ENCODE data around the gene GSG1L. TPM values are rescaled to one million over a fixed set of nuclear protein-coding genes. Genes with fewer than 3 reads are reported as not detected.

GSG1L gene
- polyA plus RNA-seq, 3 donors: not detected

- H3K79me2 ChIP-seq (ENCODE audit: insufficient read depth, low read length): no peaks in the 10 kb centered on the region
- H3K9me3 Mint-ChIP-seq: peaks cover 0 to 8% (median 2%) of the 10 kb centered on the region in 7 donors
- WGBS (ENCODE audit: insufficient coverage): 93% methylated on average over 3 of the region's 3 CpGs
- H3K4me3 Mint-ChIP-seq: no peak overlapping the region
- H3K9ac ChIP-seq (ENCODE audit: insufficient read depth, low read length, poor library complexity, severe bottlenecking): no peak overlapping the region
- intact Hi-C loops (cut with micrococcal nuclease): no loop called here
- H3K27me3 Mint-ChIP-seq (ENCODE audit: low read depth in 3 of 3): peaks cover 1 to 7% (median 2%) of the 10 kb centered on the region in 3 donors
- H3K4me2 ChIP-seq (replicated peaks; ENCODE audit: extremely low read depth, low read length, poor library complexity, severe bottlenecking): no peak overlapping the region
- H3K4me1 Mint-ChIP-seq: peaks cover 7% of the 10 kb centered on the region
- H3K4me1 ChIP-seq (ENCODE audit: control insufficient read depth in 1 of 2, insufficient read depth in 2 of 2, low read length in 2 of 2): no peaks in the 10 kb centered on the region
- no peak overlapping the region for H3K4me3 ChIP-seq (replicated peaks in 1 of 3; ENCODE audit: low read depth in 2 of 3, low read length in 3 of 3)
- no peaks in the 10 kb centered on the region for H3K27me3 ChIP-seq (ENCODE audit: control insufficient read depth in 2 of 2, insufficient read depth in 2 of 2, low read length in 2 of 2)
- no peak for DNase-seq
- TF ChIP-seq CTCF (IDR thresholded peaks at IDR 0.05): no peak
- peaks cover 0 to 4% of the 10 kb centered on the region in 2 donors for H3K9me3 ChIP-seq (replicated peaks in 1 of 2; ENCODE audit: control insufficient read depth in 1 of 2, insufficient read depth in 1 of 2, low read length in 2 of 2)
- no peak overlapping the region for H2AFZ ChIP-seq (ENCODE audit: insufficient read depth, low read depth, low read length, poor library complexity, severe bottlenecking)
- H3K36me3 ChIP-seq (replicated peaks in 1 of 2; ENCODE audit: control insufficient read depth in 1 of 2, insufficient read depth in 2 of 2, low read length in 2 of 2): no peaks in the 10 kb centered on the region
- H3K27ac ChIP-seq (ENCODE audit: low read depth in 1 of 2, low read length in 2 of 2): no peak overlapping the region
- no peaks in the 10 kb centered on the region for H4K20me1 ChIP-seq (ENCODE audit: insufficient read depth, low read length)
- no peaks in the 10 kb centered on the region for H3K36me3 Mint-ChIP-seq
- no peak overlapping the region for H3K27ac Mint-ChIP-seq
These were observed 48.7 kb downstream of the GSG1L start for GRCh38 chr16:28014851-28015250.

GRCh38 chr16:28013878-28014277 is 49.6 kb downstream of the GSG1L start:
- no peak overlapping the region for H3K4me2 ChIP-seq (replicated peaks; ENCODE audit: extremely low read depth, low read length, poor library complexity, severe bottlenecking)
- H4K20me1 ChIP-seq (ENCODE audit: insufficient read depth, low read length): no peaks in the 10 kb centered on the region
- Mint-ChIP-seq H3K9me3 (peaks cover 0 to 6% (median 2%) of the 10 kb centered on the region in 7 donors), H3K27me3 (ENCODE audit: low read depth in 3 of 3) (peaks cover 0 to 7% (median 2%) of the 10 kb centered on the region in 3 donors), H3K27ac (no peak overlapping the region), H3K4me1 (peaks cover 7% of the 10 kb centered on the region), H3K36me3 (no peaks in the 10 kb centered on the region), H3K4me3 (no peak overlapping the region)
- H2AFZ ChIP-seq (ENCODE audit: insufficient read depth, low read depth, low read length, poor library complexity, severe bottlenecking): no peak overlapping the region
- no peaks in the 10 kb centered on the region for H3K36me3 ChIP-seq (replicated peaks in 1 of 2; ENCODE audit: control insufficient read depth in 1 of 2, insufficient read depth in 2 of 2, low read length in 2 of 2)
- peaks cover 0 to 4% of the 10 kb centered on the region in 2 donors for H3K9me3 ChIP-seq (replicated peaks in 1 of 2; ENCODE audit: control insufficient read depth in 1 of 2, insufficient read depth in 1 of 2, low read length in 2 of 2)
- H3K4me1 ChIP-seq (ENCODE audit: control insufficient read depth in 1 of 2, insufficient read depth in 2 of 2, low read length in 2 of 2): no peaks in the 10 kb centered on the region
- H3K9ac ChIP-seq (ENCODE audit: insufficient read depth, low read length, poor library complexity, severe bottlenecking): no peak overlapping the region
- intact Hi-C loops (cut with micrococcal nuclease): no loop called here
- no peak overlapping the region for H3K4me3 ChIP-seq (replicated peaks in 1 of 3; ENCODE audit: low read depth in 2 of 3, low read length in 3 of 3)
- no peaks in the 10 kb centered on the region for H3K27me3 ChIP-seq (ENCODE audit: control insufficient read depth in 2 of 2, insufficient read depth in 2 of 2, low read length in 2 of 2)
- WGBS (ENCODE audit: insufficient coverage): 78% methylated on average over 1 of the region's 2 CpGs
- no peak for TF ChIP-seq CTCF (IDR thresholded peaks at IDR 0.05)
- no peak for DNase-seq
- H3K27ac ChIP-seq (ENCODE audit: low read depth in 1 of 2, low read length in 2 of 2): no peak overlapping the region
- H3K79me2 ChIP-seq (ENCODE audit: insufficient read depth, low read length): no peaks in the 10 kb centered on the region

Measured in CD14-positive monocyte (primary cell).